Measurements from ENCODE around the gene PGR.

Gene PGR

DNA sequence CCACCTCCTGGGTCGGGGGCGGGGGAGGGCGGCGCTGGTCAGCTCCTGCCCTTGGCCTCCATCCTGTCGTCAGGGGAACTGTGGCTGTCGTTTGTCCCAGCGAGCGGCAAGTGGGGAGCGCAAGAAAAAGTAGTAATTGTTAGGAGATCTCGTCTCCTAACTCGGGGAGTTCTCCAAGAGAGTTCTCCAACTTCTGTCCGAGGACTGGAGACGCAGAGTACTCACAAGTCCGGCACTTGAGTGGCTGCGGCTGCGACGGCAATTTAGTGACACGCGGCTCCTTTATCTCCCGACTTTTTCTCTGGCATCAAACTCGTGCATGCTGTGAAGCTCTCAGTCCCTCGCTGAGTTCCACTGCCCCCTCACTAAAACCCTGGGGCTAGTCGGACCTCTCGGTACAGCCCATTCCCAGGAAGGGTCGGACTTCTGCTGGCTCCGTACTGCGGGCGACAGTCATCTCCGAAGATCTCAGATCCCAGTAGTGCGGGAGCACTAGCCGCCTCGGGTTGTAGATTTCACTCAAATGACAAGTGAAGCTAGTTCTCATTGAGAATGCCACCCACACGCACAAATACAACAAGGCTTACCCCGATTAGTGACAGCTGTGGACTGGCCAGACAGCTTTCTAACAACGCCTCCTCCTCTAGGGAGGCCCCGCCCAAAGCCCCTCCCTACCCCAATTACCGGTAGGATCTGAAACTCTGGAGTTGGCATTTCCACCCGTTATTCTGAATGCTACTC lies at the start of gene PGR:
TSS of gene PGR (minus strand) at position 611 of the 741 bp plus-strand sequence. CDS start 743 bp downstream, outside the sequence.
- no peak within 1 kb of the TSS for H3K4me2 ChIP-seq (ENCODE audit: low read length)
- H3K79me2 ChIP-seq (ENCODE audit: low read length) = no peaks in the 10 kb centered on the region
- H3K9ac ChIP-seq (ENCODE audit: low read length) = no peak within 1 kb of the TSS
- no peaks in the 10 kb centered on the region for H3K9me3 ChIP-seq (ENCODE audit: insufficient read depth, low read length)
- no peaks in the 10 kb centered on the region for H3K36me3 ChIP-seq (replicated peaks; ENCODE audit: low read depth, low read length)
- H4K20me1 ChIP-seq (ENCODE audit: insufficient read depth, low read length) = no peaks in the 10 kb centered on the region
- H3K27ac ChIP-seq (ENCODE audit: low read length) = no peak within 1 kb of the TSS
- H3K27me3 ChIP-seq (ENCODE audit: low read depth, low read length) = no peaks in the 10 kb centered on the region
- no peak for TF ChIP-seq EZH2phosphoT487 (IDR thresholded peaks at IDR 0.05; ENCODE audit: low read depth)
- TF ChIP-seq, protein P1, sequence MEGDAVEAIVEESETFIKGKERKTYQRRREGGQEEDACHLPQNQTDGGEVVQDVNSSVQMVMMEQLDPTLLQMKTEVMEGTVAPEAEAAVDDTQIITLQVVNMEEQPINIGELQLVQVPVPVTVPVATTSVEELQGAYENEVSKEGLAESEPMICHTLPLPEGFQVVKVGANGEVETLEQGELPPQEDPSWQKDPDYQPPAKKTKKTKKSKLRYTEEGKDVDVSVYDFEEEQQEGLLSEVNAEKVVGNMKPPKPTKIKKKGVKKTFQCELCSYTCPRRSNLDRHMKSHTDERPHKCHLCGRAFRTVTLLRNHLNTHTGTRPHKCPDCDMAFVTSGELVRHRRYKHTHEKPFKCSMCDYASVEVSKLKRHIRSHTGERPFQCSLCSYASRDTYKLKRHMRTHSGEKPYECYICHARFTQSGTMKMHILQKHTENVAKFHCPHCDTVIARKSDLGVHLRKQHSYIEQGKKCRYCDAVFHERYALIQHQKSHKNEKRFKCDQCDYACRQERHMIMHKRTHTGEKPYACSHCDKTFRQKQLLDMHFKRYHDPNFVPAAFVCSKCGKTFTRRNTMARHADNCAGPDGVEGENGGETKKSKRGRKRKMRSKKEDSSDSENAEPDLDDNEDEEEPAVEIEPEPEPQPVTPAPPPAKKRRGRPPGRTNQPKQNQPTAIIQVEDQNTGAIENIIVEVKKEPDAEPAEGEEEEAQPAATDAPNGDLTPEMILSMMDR (IDR thresholded peaks at IDR 0.05; ENCODE audit: low read depth, low read length) = no peak
- H2AFZ ChIP-seq (ENCODE audit: low read depth, low read length) = no peak within 1 kb of the TSS
- H3K4me3 ChIP-seq (ENCODE audit: low read length) = no peak within 1 kb of the TSS
- H3K4me1 ChIP-seq (ENCODE audit: low read length) = no peaks in the 10 kb centered on the region

DNA sequence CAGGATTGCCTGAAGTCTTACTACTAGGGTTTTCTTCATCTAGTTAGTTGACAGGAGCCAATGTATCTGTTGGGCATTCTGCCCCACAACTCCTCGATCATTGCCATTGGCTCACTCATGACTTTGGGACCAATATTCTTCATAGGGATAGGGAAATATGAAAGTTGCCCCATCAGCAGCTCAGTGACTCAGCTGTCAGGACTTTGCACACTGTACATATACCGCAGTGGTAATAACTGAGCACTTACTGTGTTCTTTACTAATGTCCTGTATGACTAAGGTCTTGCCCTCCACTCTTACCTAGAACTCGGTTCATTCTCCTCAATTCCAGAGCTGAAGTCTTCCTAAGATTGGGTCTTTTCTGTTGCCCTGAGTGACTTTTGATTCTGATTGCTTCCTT lies 46.8 kb upstream of the PGR start:
- Histone ChIP-seq H2AFZ (ENCODE audit: low read depth, low read length) (no peak overlapping the region), H3K4me3 (ENCODE audit: low read length) (no peak overlapping the region), H3K27me3 (ENCODE audit: low read depth, low read length) (no peaks in the 10 kb centered on the region), H3K36me3 (replicated peaks; ENCODE audit: low read depth, low read length) (no peaks in the 10 kb centered on the region), H3K9me3 (ENCODE audit: insufficient read depth, low read length) (no peaks in the 10 kb centered on the region), H3K4me2 (ENCODE audit: low read length) (no peak overlapping the region), H3K79me2 (ENCODE audit: low read length) (no peaks in the 10 kb centered on the region), H4K20me1 (ENCODE audit: insufficient read depth, low read length) (no peaks in the 10 kb centered on the region), H3K4me1 (ENCODE audit: low read length) (no peaks in the 10 kb centered on the region), H3K9ac (ENCODE audit: low read length) (no peak overlapping the region), H3K27ac (ENCODE audit: low read length) (no peak overlapping the region)
- TF ChIP-seq, protein P1 (IDR thresholded peaks at IDR 0.05; ENCODE audit: low read depth, low read length) = no peak
- TF ChIP-seq EZH2phosphoT487 (IDR thresholded peaks at IDR 0.05; ENCODE audit: low read depth) = no peak

DNA sequence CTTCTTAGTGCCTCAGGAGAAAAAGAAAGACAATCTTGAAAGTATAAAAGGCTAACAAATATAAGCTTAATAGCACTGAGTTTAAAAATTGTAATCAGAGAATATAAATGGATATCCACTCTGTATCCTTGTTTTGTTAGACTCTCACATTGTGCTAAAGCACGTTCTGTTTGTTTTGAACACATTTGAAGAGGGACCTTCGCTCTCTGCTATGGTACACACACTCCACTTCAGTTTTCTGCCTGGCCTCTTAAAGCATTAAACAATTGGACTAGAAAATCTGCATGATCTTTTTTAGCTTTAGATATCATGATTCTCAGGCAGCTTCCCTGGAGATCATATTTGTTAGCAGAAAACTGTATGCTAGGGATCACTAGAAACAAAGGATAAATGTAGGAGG lies 40.3 kb upstream of the PGR start:
- no peak for TF ChIP-seq EZH2phosphoT487 (IDR thresholded peaks at IDR 0.05; ENCODE audit: low read depth)
- TF ChIP-seq, protein P1 (IDR thresholded peaks at IDR 0.05; ENCODE audit: low read depth, low read length) = no peak
- Histone ChIP-seq H3K27ac (ENCODE audit: low read length) (no peak overlapping the region), H3K36me3 (replicated peaks; ENCODE audit: low read depth, low read length) (no peaks in the 10 kb centered on the region), H3K79me2 (ENCODE audit: low read length) (no peaks in the 10 kb centered on the region), H3K27me3 (ENCODE audit: low read depth, low read length) (no peaks in the 10 kb centered on the region), H3K4me2 (ENCODE audit: low read length) (no peak overlapping the region), H3K9ac (ENCODE audit: low read length) (no peak overlapping the region), H3K4me3 (ENCODE audit: low read length) (no peak overlapping the region), H3K4me1 (ENCODE audit: low read length) (no peaks in the 10 kb centered on the region), H4K20me1 (ENCODE audit: insufficient read depth, low read length) (no peaks in the 10 kb centered on the region), H2AFZ (ENCODE audit: low read depth, low read length) (no peak overlapping the region), H3K9me3 (ENCODE audit: insufficient read depth, low read length) (no peaks in the 10 kb centered on the region)

DNA sequence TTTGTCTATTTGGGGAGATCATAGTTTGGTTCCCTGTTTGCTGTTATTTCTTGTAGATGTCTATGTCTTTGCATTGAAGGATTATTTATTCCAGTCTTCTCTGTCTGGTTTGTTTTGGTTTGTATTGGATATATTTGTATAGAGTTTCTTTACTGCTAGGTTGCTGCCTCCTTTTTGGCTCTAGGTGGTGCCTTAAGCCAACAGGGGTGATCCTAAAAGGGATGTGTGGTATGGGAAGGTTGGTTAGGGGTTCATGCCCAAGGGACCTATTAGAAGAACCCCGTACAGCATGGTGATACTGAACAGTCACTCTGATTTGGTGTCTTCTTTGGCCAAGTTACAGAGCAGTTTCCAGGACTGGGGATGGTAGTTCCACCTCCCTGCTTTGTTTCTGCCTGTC lies 36.4 kb upstream of the PGR start:
- Histone ChIP-seq H3K4me2 (ENCODE audit: low read length) (no peak overlapping the region), H3K9ac (ENCODE audit: low read length) (no peak overlapping the region), H3K9me3 (ENCODE audit: insufficient read depth, low read length) (no peaks in the 10 kb centered on the region), H3K27me3 (ENCODE audit: low read depth, low read length) (no peaks in the 10 kb centered on the region), H3K4me1 (ENCODE audit: low read length) (no peaks in the 10 kb centered on the region), H3K36me3 (replicated peaks; ENCODE audit: low read depth, low read length) (no peaks in the 10 kb centered on the region), H3K4me3 (ENCODE audit: low read length) (no peak overlapping the region), H4K20me1 (ENCODE audit: insufficient read depth, low read length) (no peaks in the 10 kb centered on the region), H3K79me2 (ENCODE audit: low read length) (no peaks in the 10 kb centered on the region), H3K27ac (ENCODE audit: low read length) (no peak overlapping the region), H2AFZ (ENCODE audit: low read depth, low read length) (no peak overlapping the region)
- no peak for TF ChIP-seq EZH2phosphoT487 (IDR thresholded peaks at IDR 0.05; ENCODE audit: low read depth)
- TF ChIP-seq, protein P1 (IDR thresholded peaks at IDR 0.05; ENCODE audit: low read depth, low read length) = no peak

Data from OCI-LY3 (cell line).